Uterus (tissue), 2 donors: ENCODE data around the gene KLK11.

Source experiments
- POLR2A ChIP-seq, 2 donors: fragments of 450-650 bp; IDR thresholded peaks; one replicate each; pipeline ENCODE4 v1.6.1; 2016; ENCODE audit warnings: antibody characterized with exemption in 2 of 2, mild to moderate bottlenecking in 1 of 2, moderate library complexity in 1 of 2
- TF ChIP-seq, protein P1 (sequence below), 4 experiments: fragments of 200-600 bp in 2 of 4; fragments of 450-650 bp in 2 of 4; sonication (generic) in 2 of 4; IDR thresholded peaks; one replicate each; pipeline ENCODE4 v1.5.1; 2016 to 2019; ENCODE audit warnings: antibody characterized with exemption in 4 of 4, mild to moderate bottlenecking in 2 of 4, moderate library complexity in 1 of 4

DNA sequence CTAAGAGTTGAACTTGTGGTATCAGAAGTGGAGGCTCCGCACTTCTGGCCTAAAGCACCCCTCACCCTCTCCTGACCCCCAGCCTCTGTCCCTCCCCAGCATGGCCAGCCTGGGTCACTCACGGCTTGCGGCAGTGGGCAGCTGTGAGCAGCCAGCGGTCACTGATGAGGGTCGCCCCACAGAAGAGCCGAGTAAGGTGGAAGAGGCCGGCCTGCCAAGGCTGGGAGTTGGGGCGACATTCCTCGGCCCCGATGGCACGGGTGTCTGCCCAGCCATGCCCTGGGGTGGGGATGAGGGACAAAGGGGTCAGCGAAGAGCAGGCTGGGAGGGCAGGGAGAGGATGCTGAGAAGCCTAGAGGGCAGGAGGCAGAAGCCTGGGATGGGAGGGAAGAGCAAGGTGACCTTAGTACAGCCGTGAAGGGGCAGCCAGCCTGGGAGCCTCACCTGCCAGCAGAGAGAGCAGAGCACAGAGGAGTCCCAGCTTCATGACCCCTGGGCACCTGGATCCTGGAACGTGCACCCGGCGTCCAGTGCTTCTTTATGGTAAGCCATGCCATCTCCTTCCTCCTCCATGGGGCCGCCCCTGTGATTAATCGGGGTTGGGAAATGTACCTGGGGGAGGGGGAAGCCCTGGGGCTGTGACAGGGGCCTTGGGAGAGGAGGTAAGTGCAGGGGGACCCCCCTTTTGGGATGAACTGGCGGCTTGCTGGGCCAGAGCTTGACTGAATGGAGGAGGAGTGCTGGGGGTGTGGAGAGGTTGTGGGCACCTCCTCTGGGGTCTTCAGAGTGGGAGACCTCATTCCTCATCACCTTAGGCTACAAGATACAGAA is 17.1 kb downstream of the KLK11 start:
- no peak for TF ChIP-seq POLR2A (IDR thresholded peaks at IDR 0.05)
- TF ChIP-seq, protein P1, sequence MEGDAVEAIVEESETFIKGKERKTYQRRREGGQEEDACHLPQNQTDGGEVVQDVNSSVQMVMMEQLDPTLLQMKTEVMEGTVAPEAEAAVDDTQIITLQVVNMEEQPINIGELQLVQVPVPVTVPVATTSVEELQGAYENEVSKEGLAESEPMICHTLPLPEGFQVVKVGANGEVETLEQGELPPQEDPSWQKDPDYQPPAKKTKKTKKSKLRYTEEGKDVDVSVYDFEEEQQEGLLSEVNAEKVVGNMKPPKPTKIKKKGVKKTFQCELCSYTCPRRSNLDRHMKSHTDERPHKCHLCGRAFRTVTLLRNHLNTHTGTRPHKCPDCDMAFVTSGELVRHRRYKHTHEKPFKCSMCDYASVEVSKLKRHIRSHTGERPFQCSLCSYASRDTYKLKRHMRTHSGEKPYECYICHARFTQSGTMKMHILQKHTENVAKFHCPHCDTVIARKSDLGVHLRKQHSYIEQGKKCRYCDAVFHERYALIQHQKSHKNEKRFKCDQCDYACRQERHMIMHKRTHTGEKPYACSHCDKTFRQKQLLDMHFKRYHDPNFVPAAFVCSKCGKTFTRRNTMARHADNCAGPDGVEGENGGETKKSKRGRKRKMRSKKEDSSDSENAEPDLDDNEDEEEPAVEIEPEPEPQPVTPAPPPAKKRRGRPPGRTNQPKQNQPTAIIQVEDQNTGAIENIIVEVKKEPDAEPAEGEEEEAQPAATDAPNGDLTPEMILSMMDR (IDR thresholded peaks at IDR 0.05): no peak
